HG03520 (cell line): ENCODE results near the gene LBX2.
"Not testable (repeated sequence)": the region's sequence is repeated elsewhere in the genome, so short reads cannot be mapped to it uniquely, and the experiment has no call there.

Source experiments
- ATAC-seq: cut with Tn5 transposase; IDR thresholded peaks from one replicate; pipeline ENCODE4 v1.9.1; 2021; ENCODE audit warnings: mild to moderate bottlenecking, moderate library complexity; ENCODE audit not compliant: unreplicated experiment

LBX2 gene

GRCh38 chr2:74486141-74486540 is 13.3 kb downstream of the LBX2 start:
- no peak for ATAC-seq

GRCh38 chr2:74483675-74484164 is 15.7 kb downstream of the LBX2 start:
- not testable (repeated sequence) for ATAC-seq

DNA sequence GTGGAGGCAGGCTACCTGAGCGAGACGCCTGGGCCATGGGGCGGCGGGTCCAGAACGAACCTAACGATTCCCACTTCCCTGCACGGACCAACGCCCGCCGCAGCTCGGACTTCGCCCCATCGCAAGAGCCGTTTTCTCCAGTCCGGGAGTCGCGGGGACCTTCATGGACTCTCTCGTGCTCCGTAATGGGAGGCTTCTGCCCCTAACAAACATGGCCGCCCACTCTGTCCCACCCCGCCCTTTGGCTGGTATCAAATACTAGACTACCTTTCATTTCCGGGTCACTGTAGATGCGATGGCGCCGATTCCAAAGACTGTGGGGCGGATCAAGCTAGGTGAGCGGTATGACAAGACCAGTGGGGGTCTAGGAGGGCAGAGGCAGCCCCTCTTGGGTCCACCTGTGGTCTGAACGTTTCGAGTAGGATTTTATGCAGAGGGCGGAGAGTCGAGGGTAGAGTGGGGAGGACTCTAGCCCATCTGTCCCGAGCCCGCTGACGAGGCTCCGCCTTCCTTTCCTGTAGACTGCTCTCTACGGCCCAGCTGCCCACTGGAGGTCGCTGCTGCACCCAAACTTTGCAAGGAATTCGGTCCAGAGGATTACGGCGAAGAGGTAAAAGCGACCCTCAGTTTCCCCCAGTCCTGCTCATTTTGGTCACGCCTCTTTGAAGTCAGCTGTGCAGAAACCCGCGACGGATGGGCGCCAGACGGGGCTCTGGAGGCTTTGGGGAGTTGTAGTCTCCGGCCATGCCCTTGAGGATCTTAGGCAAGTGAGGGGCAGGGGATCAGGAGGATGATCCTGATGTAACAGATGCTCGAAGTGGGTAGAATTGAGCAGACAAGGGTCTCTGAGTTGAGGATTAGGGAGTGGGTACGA is 16.4 kb downstream of the LBX2 start, which contains the start of the genes CCDC142 and TTC31:
Gene CCDC142 (minus strand): TSS at position 198 of the 874 bp plus-strand sequence. CDS start 161 bp downstream, at position 37.
Gene TTC31 (plus strand): TSS at position 281 of the 874 bp plus-strand sequence. CDS start 15 bp downstream, at position 296.
- peak; percentile 86 for ATAC-seq

- peak; percentile 29 for ATAC-seq
These were observed 17.2 kb downstream of the LBX2 start for GRCh38 chr2:74481961-74482800.

GRCh38 chr2:74481431-74481830 is 18.0 kb downstream of the LBX2 start:
- ATAC-seq = no peak

DNA sequence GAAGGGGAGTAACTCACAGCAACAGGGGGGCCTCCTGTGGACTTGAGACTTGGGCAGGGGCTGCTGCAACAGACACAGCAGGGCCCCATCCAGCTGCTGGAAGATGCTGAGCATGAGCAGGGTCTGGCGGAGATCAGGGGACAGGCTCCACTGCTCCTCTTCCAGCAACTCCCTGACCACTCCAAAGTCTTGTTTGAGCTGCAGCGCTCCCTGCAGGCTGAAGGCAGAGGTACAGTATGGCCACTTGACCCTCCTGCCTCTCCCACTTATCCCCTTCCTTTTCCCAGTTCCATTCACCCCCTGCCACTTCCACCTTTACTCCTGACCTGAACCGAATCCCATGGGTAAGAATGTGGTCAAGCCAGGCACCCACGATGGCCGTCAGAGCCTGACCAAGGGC is 24.5 kb downstream of the LBX2 start:
- ATAC-seq = no peak

DNA sequence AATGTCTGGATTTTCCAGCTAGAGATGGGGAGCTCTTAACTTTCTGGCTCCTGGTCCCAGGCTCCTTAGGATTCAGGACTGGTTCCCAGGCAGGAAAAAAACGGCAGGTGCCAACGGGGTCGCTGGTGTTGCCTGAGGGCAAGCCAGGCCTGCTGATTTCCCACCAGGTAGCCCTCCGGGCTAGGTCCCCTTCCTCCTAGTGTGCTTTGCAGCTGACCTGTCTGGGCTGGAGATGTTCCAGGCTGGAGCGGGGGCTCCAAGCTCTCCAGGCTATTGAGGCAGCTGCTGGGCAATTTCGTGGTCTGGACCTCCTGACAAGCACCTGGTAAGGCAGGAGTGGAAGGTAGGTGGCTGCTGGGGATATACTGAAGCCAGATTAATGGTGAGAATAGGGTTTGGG is 24.9 kb downstream of the LBX2 start:
- no peak for ATAC-seq

DNA sequence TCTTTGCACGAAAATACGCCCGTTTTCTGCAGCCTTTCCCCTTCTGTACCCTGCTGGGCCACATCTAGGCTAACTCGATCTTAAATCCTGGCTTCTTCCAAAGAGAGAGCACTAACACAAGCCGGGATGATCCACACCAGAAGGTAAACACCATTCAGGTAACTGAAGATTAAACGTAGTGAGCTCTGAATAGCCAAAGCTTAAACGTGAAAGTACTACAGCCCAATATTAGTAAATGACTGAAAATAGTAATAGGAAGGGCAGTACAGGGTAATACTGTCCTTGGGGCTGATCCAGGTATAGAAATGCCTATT is 26.5 kb downstream of the LBX2 start:
- ATAC-seq = peak; percentile 4

- ATAC-seq = peak; percentile 61
These were observed 27.1 kb downstream of the LBX2 start, which contains the start of gene MRPL53 for GRCh38 chr2:74472086-74472944. MRPL53 (minus strand) TSS chr2:74472680; CDS start chr2:74472660, 20 bp downstream.

GRCh38 chr2:74471332-74472065 is 27.9 kb downstream of the LBX2 start:
- no peak for ATAC-seq

GRCh38 chr2:74470742-74471141 is 28.7 kb downstream of the LBX2 start:
- ATAC-seq = not testable (repeated sequence)

- no peak for ATAC-seq
These were observed 35.0 kb downstream of the LBX2 start for GRCh38 chr2:74464406-74464805.

DNA sequence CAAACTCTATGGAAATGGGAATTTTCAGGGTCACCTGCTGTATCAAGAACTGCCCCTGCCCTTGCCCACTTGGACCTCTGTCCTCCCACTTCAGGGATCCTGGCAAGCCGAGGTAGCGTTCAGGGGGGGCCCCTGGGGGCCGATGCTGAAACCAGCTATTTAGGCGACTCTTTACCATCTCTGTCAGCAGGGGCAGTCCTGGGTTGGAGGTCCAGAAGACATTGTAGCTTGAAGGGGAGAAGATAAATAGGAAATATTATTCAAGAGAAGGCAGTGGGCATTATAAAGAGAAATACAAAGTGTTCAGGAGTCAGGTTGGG is 36.7 kb downstream of the LBX2 start:
- ATAC-seq = no peak

- ATAC-seq = no peak
These were observed 37.2 kb downstream of the LBX2 start for GRCh38 chr2:74462054-74462785.

DNA sequence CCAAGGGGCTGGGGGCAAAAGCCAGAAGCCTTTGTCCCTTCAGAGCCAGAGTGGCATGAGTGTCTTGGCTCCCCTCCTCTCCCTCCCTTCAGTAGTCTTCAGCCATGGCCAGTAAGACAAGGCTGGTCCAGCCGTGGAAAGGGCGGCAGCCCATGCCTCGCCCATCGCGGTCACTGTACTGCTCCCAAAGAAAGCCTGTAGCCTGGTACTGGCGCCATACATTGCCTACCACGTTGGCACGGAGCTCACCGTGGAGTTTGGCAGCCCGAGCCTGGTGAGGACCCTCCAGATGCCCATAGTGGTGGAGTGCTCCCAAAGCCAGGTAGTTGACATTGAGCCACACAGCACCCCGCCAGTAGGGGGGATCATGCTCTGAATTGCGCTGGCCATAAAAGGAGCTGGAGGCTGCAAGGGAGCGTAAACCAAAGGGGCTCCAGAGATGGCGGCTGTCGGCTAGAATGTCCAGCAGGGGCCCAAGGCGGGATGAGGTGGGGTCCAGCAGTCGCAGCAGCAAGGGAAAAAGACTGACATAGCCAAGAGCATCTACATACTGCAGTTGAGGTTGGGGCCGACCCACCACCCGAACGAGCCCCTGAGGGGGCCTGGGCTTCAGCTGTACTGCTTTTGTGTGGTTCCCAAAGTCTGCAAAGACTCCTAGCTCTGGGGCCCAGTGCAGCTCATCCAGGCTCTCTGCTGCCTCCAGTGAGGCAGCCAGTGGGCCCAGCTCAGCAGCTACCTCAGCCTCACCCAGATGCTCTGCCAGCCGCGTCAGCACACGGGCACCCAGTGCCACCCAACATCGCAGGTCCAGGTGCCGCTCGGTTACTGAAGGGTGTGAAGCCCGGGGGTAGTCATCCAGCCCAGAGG is 38.0 kb downstream of the LBX2 start:
- ATAC-seq = no peak

- not testable (repeated sequence) for ATAC-seq
These were observed 39.2 kb downstream of the LBX2 start for GRCh38 chr2:74460187-74460586.

DNA sequence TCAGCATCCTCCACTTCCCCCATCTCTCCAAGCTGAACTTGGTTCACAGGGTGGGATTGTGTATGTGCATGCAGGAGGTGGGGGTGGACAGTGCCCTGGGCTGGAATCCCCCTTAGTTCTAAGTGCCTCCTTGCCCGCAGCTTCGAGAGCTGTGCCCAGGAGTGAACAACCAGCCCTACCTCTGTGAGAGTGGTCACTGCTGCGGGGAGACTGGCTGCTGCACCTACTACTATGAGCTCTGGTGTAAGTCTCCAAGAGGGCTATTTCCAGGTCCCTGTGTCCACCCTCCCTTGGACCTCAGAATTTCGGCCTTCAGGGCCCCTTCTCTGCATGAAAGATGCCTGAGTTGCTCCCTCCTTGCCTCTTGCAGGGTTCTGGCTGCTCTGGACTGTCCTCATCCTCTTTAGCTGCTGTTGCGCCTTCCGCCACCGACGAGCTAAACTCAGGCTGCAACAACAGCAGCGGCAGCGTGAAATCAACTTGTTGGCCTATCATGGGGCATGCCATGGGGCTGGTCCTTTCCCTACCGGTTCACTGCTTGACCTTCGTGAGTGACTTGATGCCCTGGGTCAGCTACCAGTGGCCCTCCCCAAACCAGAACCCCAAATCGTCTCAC is 39.8 kb downstream of the LBX2 start:
- ATAC-seq = not testable (repeated sequence)

DNA sequence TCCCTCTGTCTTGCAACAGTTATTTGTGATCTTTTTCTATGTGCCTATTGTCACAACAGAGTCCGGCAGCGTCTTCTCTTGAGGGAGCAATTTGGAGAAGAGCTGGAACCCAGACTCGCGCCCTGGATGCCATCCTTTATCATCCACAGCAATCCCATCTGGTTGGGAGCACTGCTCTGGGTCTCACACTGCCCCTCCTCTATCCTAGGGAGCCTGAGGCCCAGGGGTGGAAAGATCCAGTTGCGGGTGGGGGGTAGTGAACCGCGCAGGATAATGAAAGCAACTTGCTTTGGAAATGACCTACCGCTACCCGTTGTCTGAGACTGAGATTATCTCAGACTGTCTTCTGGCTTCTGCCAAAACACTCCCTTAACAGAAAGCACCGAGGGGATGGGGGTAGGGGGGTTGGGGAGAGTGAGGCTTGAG is 40.5 kb downstream of the LBX2 start:
- no peak for ATAC-seq
